Measurements from ENCODE around the gene CTNNA3. TPM values are rescaled to one million over a fixed set of nuclear protein-coding genes. Genes with fewer than 3 reads are reported as not detected.

The CTNNA3 gene
- total RNA-seq, 1 experiment from 2014 or later, result 0.32 TPM

GRCh38 chr10:66102756-66103155 lies 1593.2 kb downstream of the CTNNA3 start:
- TF ChIP-seq, protein P1, sequence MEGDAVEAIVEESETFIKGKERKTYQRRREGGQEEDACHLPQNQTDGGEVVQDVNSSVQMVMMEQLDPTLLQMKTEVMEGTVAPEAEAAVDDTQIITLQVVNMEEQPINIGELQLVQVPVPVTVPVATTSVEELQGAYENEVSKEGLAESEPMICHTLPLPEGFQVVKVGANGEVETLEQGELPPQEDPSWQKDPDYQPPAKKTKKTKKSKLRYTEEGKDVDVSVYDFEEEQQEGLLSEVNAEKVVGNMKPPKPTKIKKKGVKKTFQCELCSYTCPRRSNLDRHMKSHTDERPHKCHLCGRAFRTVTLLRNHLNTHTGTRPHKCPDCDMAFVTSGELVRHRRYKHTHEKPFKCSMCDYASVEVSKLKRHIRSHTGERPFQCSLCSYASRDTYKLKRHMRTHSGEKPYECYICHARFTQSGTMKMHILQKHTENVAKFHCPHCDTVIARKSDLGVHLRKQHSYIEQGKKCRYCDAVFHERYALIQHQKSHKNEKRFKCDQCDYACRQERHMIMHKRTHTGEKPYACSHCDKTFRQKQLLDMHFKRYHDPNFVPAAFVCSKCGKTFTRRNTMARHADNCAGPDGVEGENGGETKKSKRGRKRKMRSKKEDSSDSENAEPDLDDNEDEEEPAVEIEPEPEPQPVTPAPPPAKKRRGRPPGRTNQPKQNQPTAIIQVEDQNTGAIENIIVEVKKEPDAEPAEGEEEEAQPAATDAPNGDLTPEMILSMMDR (IDR thresholded peaks at IDR 0.05 in 2 of 3, conservative IDR thresholded peaks at IDR 0.05 in 1 of 3; ENCODE audit: borderline replicate concordance in 1 of 3, insufficient read depth in 1 of 3, low read depth in 2 of 3, low read length in 2 of 3), result no peak
- TF ChIP-seq POLR2A (IDR thresholded peaks at IDR 0.05; ENCODE audit: borderline replicate concordance, extremely low read depth, insufficient read depth, insufficient read length), result no peak
- no peak for TF ChIP-seq ZNF274 (IDR thresholded peaks at IDR 0.05; ENCODE audit: low read depth, low read length)
- TF ChIP-seq, protein P2, sequence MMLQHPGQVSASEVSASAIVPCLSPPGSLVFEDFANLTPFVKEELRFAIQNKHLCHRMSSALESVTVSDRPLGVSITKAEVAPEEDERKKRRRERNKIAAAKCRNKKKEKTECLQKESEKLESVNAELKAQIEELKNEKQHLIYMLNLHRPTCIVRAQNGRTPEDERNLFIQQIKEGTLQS (IDR thresholded peaks at IDR 0.05), result no peak
- no peak for TF ChIP-seq SIN3A (IDR thresholded peaks at IDR 0.05; ENCODE audit: low read depth)
- TF ChIP-seq EZH2phosphoT487 (IDR thresholded peaks at IDR 0.05; ENCODE audit: borderline replicate concordance), result no peak
- no peak for TF ChIP-seq ZFX (IDR thresholded peaks at IDR 0.05)
- TF ChIP-seq SP1 (IDR thresholded peaks at IDR 0.05; ENCODE audit: low read depth), result no peak
- TF ChIP-seq RAD21 (IDR thresholded peaks at IDR 0.05; ENCODE audit: low read depth), result no peak
- no peak for TF ChIP-seq EZH2 (IDR thresholded peaks at IDR 0.05)
- TF ChIP-seq JUND (IDR thresholded peaks at IDR 0.05), result no peak
- Histone ChIP-seq H3K4me2 (ENCODE audit: low read length) (no peak overlapping the region), H3K9ac (ENCODE audit: low read length) (no peak overlapping the region), H3K4me3 (replicated peaks in 1 of 2; ENCODE audit: low read depth in 1 of 2, low read length in 2 of 2) (no peak overlapping the region), H3K4me1 (ENCODE audit: control insufficient read depth in 1 of 2, insufficient read depth in 2 of 2, low read length in 2 of 2) (no peaks in the 10 kb centered on the region), H2AFZ (ENCODE audit: low read depth, low read length, poor library complexity, severe bottlenecking) (no peak overlapping the region), H3K9me3 (ENCODE audit: control insufficient read depth in 1 of 2, insufficient read depth in 1 of 2, low read depth in 1 of 2, low read length in 2 of 2) (no peaks in the 10 kb centered on the region), H3K27ac (ENCODE audit: low read depth, low read length) (no peak overlapping the region), H3K36me3 (ENCODE audit: control insufficient read depth in 1 of 2, insufficient read depth in 2 of 2, low read length in 2 of 2) (no peaks in the 10 kb centered on the region), H3K27me3 (ENCODE audit: insufficient read depth, low read length) (no peaks in the 10 kb centered on the region), H4K20me1 (ENCODE audit: insufficient read depth) (no peaks in the 10 kb centered on the region), H3K79me2 (ENCODE audit: insufficient read depth, low read length) (no peaks in the 10 kb centered on the region), H3K9me2 (ENCODE audit: insufficient read depth) (no peaks in the 10 kb centered on the region)
- no TSS peak for BruUV-seq (replicated peaks)
- DNase-seq (ENCODE audit: low read depth, low spot score), result no peak
- POLR2A ChIA-PET, result no interaction called here
- intact Hi-C loops (cut with micrococcal nuclease), result no loop called here
- ATAC-seq, result no peak
- RAD21 ChIA-PET (ENCODE audit: low non-redundant PET in 1 of 2, low total read pairs in 2 of 2, uncharacterized antibody in 2 of 2, unreplicated experiment in 2 of 2), result no interaction called here
- CTCF ChIA-PET, result no interaction called here
